Renal cortex interstitium (tissue), 11 donors: ENCODE measurements around the gene WIZ. TPM values are rescaled to one million over a fixed set of nuclear protein-coding genes. Genes with fewer than 3 reads are reported as not detected.

ENCODE experiments used
- DNase-seq, 11 donors: peaks; one replicate each; pipeline ENCODE4 v3.0.0-alpha.2; 2013; ENCODE audit warnings: low read depth in 9 of 11, low spot score in 4 of 11; ENCODE audit errors: extremely low read depth in 1 of 11
- polyA plus RNA-seq, 3 donors: library from polyadenylated mRNA; unstranded; fragments of 120-200 nt; gene quantifications; one replicate each; pipeline ENCODE4 v1.2.1, GENCODE V29; 2013; ENCODE audit not compliant: insufficient read length in 3 of 3

Gene WIZ
- polyA plus RNA-seq, 3 donors: 23.6 to 40.5 (median 38.7) TPM

GRCh38 chr19:15436012-15436825 lies 13.5 kb downstream of the WIZ start:
- DNase-seq: no peak

GRCh38 chr19:15433519-15434069 lies 16.2 kb downstream of the WIZ start:
- DNase-seq: no peak

- peak in 10 of 11 donors; percentile 63 to 92 (median 84) for DNase-seq
These were observed 16.9 kb downstream of the WIZ start for GRCh38 chr19:15432629-15433518.

GRCh38 chr19:15432018-15432494 lies 17.7 kb downstream of the WIZ start:
- no peak for DNase-seq

- DNase-seq: no peak
These were observed 18.2 kb downstream of the WIZ start for GRCh38 chr19:15431396-15432017.

- DNase-seq: no peak
These were observed 19.1 kb downstream of the WIZ start for GRCh38 chr19:15430526-15431120.

GRCh38 chr19:15429825-15430467 lies 19.8 kb downstream of the WIZ start:
- DNase-seq: no peak

GRCh38 chr19:15428956-15429824 lies 20.6 kb downstream of the WIZ start:
- no peak for DNase-seq

GRCh38 chr19:15427991-15428471 lies 21.7 kb downstream of the WIZ start:
- no peak for DNase-seq

- DNase-seq: no peak
These were observed 22.4 kb downstream of the WIZ start for GRCh38 chr19:15427350-15427700.

- DNase-seq: no peak
These were observed 23.0 kb downstream of the WIZ start for GRCh38 chr19:15426485-15427349.

GRCh38 chr19:15425321-15425950 lies 24.3 kb downstream of the WIZ start:
- no peak for DNase-seq

- no peak for DNase-seq
These were observed 25.0 kb downstream of the WIZ start for GRCh38 chr19:15424692-15425272.

GRCh38 chr19:15424121-15424520 lies 25.6 kb downstream of the WIZ start:
- no peak for DNase-seq

- DNase-seq: no peak
These were observed 26.6 kb downstream of the WIZ start for GRCh38 chr19:15423130-15423529.
